Nephron progenitor cell (in vitro differentiated cells): ENCODE data around the gene LPXN.
A peak's percentile ranks its signal among the peaks of the same experiment; 100 is the strongest.

Experiments
- DNase-seq: peaks from one replicate; pipeline ENCODE4 v3.0.0; 2021
- H3K27ac Mint-ChIP-seq: 2 replicates; pipeline ENCODE4 v1.8.0; 2021; ENCODE audit warnings: mild to moderate bottlenecking, moderate library complexity, mixed read lengths
- H3K27me3 Mint-ChIP-seq: 2 replicates; pipeline ENCODE4 v1.8.0; 2021; ENCODE audit warnings: mild to moderate bottlenecking, low read depth, mixed read lengths; ENCODE audit not compliant: poor library complexity
- H3K36me3 Mint-ChIP-seq: 2 replicates; pipeline ENCODE4 v1.8.0; 2021; ENCODE audit warnings: low read depth, mixed read lengths
- H3K4me1 Mint-ChIP-seq: 2 replicates; pipeline ENCODE4 v1.8.0; 2021; ENCODE audit warnings: mixed read lengths
- H3K4me3 Mint-ChIP-seq: 2 replicates; pipeline ENCODE4 v1.8.0; 2021; ENCODE audit warnings: mild to moderate bottlenecking, moderate library complexity, mixed read lengths
- H3K9me3 Mint-ChIP-seq: 2 replicates; pipeline ENCODE4 v1.8.0; 2021; ENCODE audit warnings: mild to moderate bottlenecking, moderate library complexity, mixed read lengths
- TF ChIP-seq, protein P1 (sequence below): fragments of 200-600 bp; sonication (generic); IDR thresholded peaks from 2 replicates; pipeline ENCODE4 v1.5.0; 2021; ENCODE audit warnings: antibody characterized with exemption

The LPXN gene

DNA sequence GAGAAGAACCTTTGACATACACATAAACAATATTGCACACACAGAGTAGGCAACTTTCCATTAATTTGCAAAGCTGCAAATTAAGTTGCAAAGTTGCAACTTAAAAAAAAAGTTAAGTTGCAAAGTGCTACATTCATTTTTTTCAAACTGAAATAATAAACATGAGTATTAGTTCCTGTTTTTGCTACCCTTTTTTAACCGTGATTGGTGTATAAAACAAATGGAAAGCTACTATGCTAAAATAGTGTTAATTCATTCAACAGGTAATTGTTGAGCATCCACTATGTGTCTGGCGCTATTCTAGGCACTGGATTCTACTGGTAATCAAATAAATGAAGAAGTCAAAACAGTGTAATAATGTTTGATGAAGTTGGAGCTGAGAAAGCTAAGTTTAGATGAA, 11.3 kb upstream of the LPXN start:
- peaks cover 18% of the 10 kb centered on the region for H3K4me1 Mint-ChIP-seq

DNA sequence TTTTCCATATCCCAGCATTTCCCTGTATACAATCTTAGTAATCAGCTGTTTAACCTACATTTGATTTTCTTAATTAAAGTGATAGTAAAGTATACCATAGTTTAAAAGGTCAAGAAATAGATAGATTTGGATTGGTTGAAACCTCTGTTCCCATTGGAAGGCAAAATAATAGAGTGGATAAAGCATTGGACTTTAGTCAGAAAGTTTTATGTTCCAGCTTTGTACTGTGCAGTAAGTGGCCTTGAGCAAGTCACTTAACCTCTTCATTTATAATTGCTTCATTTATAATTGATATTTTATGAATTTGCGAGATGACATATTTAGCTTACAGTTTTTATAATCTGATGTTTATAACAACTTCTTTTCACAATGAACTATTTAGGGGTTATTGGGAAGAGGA, 6.8 kb upstream of the LPXN start:
- Mint-ChIP-seq H3K4me3 (no peak overlapping the region), H3K27ac (no peak overlapping the region), H3K9me3 (no peaks in the 10 kb centered on the region), H3K36me3 (no peaks in the 10 kb centered on the region), H3K27me3 (peaks cover 2% of the 10 kb centered on the region), H3K4me1 (peaks cover 44% of the 10 kb centered on the region)
- no peak for DNase-seq
- TF ChIP-seq, protein P1, sequence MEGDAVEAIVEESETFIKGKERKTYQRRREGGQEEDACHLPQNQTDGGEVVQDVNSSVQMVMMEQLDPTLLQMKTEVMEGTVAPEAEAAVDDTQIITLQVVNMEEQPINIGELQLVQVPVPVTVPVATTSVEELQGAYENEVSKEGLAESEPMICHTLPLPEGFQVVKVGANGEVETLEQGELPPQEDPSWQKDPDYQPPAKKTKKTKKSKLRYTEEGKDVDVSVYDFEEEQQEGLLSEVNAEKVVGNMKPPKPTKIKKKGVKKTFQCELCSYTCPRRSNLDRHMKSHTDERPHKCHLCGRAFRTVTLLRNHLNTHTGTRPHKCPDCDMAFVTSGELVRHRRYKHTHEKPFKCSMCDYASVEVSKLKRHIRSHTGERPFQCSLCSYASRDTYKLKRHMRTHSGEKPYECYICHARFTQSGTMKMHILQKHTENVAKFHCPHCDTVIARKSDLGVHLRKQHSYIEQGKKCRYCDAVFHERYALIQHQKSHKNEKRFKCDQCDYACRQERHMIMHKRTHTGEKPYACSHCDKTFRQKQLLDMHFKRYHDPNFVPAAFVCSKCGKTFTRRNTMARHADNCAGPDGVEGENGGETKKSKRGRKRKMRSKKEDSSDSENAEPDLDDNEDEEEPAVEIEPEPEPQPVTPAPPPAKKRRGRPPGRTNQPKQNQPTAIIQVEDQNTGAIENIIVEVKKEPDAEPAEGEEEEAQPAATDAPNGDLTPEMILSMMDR = no peak

More for the DNA sequence above, 11.3 kb upstream of the LPXN start:
- Mint-ChIP-seq H3K27ac (no peak overlapping the region), H3K36me3 (peaks cover 10% of the 10 kb centered on the region), H3K9me3 (no peaks in the 10 kb centered on the region), H3K27me3 (no peaks in the 10 kb centered on the region), H3K4me3 (no peak overlapping the region)
- TF ChIP-seq, protein P1 = no peak
- no peak for DNase-seq

DNA sequence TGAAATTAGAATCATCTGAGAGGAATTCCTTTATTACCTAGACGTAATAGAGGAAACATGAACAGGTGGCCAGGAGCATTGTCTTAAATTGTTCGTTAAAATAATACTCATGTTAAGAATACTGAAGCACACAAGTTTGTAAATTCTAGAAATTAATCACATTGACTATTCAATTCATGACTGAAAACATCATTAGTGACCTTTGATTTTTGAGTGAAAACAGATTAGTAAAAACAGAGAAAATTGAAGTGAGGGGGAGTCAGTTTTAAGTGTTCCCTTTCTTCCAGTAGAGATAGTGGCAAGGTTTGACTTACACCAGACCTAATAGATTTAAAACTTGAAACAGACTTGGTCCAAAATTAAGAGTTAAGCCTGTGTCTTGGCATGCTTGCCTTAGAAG, 4.7 kb upstream of the LPXN start:
- peak overlapping the region; percentile 97 for H3K4me3 Mint-ChIP-seq
- TF ChIP-seq, protein P1 = no peak
- peaks cover 63% of the 10 kb centered on the region for H3K4me1 Mint-ChIP-seq
- H3K36me3 Mint-ChIP-seq = no peaks in the 10 kb centered on the region
- peak overlapping the region; percentile 99 for H3K27ac Mint-ChIP-seq
- no peaks in the 10 kb centered on the region for H3K9me3 Mint-ChIP-seq
- no peak for DNase-seq
- peaks cover 3% of the 10 kb centered on the region for H3K27me3 Mint-ChIP-seq

DNA sequence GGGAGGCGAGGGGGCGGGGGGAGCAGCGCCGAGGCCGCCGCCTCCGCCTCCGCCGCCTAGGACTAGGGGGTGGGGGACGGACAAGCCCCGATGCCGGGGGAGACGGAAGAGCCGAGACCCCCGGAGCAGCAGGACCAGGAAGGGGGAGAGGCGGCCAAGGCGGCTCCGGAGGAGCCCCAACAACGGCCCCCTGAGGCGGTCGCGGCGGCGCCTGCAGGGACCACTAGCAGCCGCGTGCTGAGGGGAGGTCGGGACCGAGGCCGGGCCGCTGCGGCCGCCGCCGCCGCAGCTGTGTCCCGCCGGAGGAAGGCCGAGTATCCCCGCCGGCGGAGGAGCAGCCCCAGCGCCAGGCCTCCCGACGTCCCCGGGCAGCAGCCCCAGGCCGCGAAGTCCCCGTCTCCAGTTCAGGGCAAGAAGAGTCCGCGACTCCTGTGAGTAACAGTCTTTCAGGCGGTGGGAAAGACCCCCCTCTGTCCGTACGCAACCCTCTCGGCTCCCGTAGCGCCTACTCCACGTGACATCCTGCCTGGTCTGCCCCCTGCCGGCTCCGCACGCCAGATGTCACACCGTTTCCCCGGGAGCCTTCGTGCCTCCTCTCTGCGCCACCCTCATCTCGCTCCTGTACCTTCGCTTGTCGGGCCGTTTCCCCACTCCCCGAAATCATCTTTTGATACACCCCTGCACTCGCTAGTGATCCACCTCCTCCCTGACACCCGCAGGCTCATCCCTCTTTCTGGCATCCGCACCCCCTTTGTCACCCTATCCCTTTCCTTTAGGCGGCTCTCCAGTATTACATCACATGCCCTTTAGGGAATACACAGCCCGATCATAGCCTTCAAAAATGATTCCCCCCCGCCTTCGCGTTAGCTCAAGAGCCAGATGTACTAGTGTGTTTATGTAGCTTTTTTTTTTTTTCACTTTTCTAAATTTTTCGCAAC, 3.8 kb upstream of the LPXN start:
- Mint-ChIP-seq H3K4me3 (peak overlapping the region; percentile 97), H3K36me3 (no peaks in the 10 kb centered on the region), H3K4me1 (peaks cover 66% of the 10 kb centered on the region), H3K27me3 (peaks cover 5% of the 10 kb centered on the region), H3K27ac (peak overlapping the region; percentile 99), H3K9me3 (no peaks in the 10 kb centered on the region)
- TF ChIP-seq, protein P1 = peak; percentile 62
- DNase-seq = peak; percentile 84

DNA sequence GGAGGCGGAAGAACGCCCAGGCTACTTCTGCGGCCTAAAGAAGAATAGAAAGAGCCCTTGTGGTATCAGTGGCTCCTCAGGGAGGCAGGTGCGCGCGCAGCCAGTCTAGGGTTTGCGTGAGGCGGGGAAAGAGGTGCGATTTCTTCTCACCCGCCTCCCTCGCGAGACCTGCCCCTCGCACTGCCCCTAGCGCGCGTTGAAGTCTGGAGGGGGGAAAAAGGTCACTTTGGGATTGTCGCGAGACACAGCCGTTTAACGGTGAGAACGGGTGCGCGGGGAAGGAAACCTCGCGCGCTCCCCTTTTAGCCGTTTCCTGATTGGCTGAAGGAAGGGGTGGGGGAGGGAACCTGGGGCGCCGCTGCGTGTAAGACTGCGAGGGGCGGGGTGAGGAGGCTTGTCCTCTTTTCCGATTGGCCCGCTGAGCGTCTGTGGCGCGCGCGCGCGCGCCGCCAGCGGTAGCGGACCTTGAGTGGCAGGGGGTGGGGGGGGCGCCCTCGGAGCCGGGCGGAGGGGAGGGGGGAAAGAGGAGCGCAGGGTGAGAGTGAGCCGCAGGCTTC, 3.1 kb upstream of the LPXN start, which contains the start of gene ZFP91:
TSS of gene ZFP91 (plus strand) at position 429 of the 557 bp plus-strand sequence. CDS start 219 bp downstream, outside the sequence.
- DNase-seq = peak; percentile 95
- Mint-ChIP-seq H3K9me3 (no peaks in the 10 kb centered on the region), H3K4me1 (peaks cover 63% of the 10 kb centered on the region), H3K27ac (peak within 1 kb of the TSS; percentile 100), H3K4me3 (peak within 1 kb of the TSS; percentile 97), H3K36me3 (no peaks in the 10 kb centered on the region), H3K27me3 (peaks cover 5% of the 10 kb centered on the region)
- TF ChIP-seq, protein P1 = no peak
